Transverse colon (tissue), 4 donors: ENCODE results near the gene RGP1. TPM values are rescaled to one million over a fixed set of nuclear protein-coding genes. Genes with fewer than 3 reads are reported as not detected.

Experiments
- DNase-seq: peaks from one replicate; pipeline ENCODE4 v3.0.0-alpha.2; 2019
- H3K27ac ChIP-seq, 4 donors: fragments of 200-600 bp; sonication (generic); 2 replicates each; pipeline ENCODE4 v1.5.1; 2016 to 2018; ENCODE audit warnings: inconsistent platforms in 4 of 4
- H3K27me3 ChIP-seq: fragments of 200-600 bp; sonication (generic); 2 replicates; pipeline ENCODE4 v1.5.1; 2017; ENCODE audit warnings: inconsistent platforms
- H3K36me3 ChIP-seq, 4 donors: fragments of 200-600 bp; sonication (generic); 2 replicates each; pipeline ENCODE4 v1.5.1; 2017 to 2019; ENCODE audit warnings: inconsistent platforms in 4 of 4
- H3K4me1 ChIP-seq, 4 donors: fragments of 200-600 bp; sonication (generic); 2 replicates each; pipeline ENCODE4 v1.5.1; 2017 to 2020; ENCODE audit warnings: inconsistent platforms in 4 of 4
- H3K4me3 ChIP-seq, 4 donors: fragments of 200-600 bp; sonication (generic); 1 replicate in 1 of 4; 2 replicates in 3 of 4; pipeline versions ENCODE4 v1.5.1 to v1.6.1; 2017 to 2019; ENCODE audit warnings: inconsistent platforms in 4 of 4
- H3K9me3 ChIP-seq, 2 donors: fragments of 200-600 bp; sonication (generic); 2 replicates each; pipeline ENCODE4 v1.5.1; 2017 to 2019; ENCODE audit warnings: inconsistent platforms in 2 of 2
- EP300 ChIP-seq: sonication (generic); formaldehyde crosslinking; IDR thresholded peaks from one replicate; pipeline ENCODE4 v1.6.1; 2017; ENCODE audit warnings: antibody characterized with exemption, low read depth
- POLR2A ChIP-seq: fragments of 450-650 bp; IDR thresholded peaks from one replicate; pipeline ENCODE4 v1.6.1; 2016; ENCODE audit warnings: antibody characterized with exemption, mild to moderate bottlenecking, moderate library complexity
- POLR2AphosphoS5 ChIP-seq, 3 donors: sonication (generic); formaldehyde crosslinking; IDR thresholded peaks; one replicate each; pipeline ENCODE4 v1.6.1; 2016; ENCODE audit warnings: antibody characterized with exemption in 3 of 3
- WGBS, 2 donors: methylation state at CpG; one replicate each; pipeline ENCODE4 v1.1.5; 2018; ENCODE audit warnings: low coverage in 1 of 2; 5-methylcytosine and 5-hydroxymethylcytosine counted together
- in situ Hi-C, 4 donors: fragments of 200-750 bp; cut with MboI; loops; one replicate each; pipeline versions ENCODE4 v1.15.0 to v1.15.1; 2017; ENCODE audit warnings: low sequenced_read_pairs in 3 of 4, low pct_ligation_motif_present in 1 of 4, low pct_unique_long_range_greater_than_20kb in 1 of 4
- intact Hi-C: fragments of 100-400 bp; cut with DNase I; formaldehyde crosslinking; loops from one replicate; pipeline ENCODE4 v1.15.1; 2023; ENCODE audit warnings: low total_unique reads
- total RNA-seq, 4 donors: library from RNA; depleted of rRNA; stranded (reverse); fragments of >200 nt; gene quantifications; one replicate each; pipeline ENCODE4 v1.1.0, GENCODE V29; 2016
- TF ChIP-seq, protein P1 (sequence below), 5 experiments: fragments of 200-600 bp in 3 of 5; fragments of 450-650 bp in 2 of 5; sonication (generic) in 3 of 5; IDR thresholded peaks; 1 replicate in 2 of 5; 2 replicates in 3 of 5; pipeline ENCODE4 v1.5.1; 2016 to 2017; ENCODE audit warnings: antibody characterized with exemption in 5 of 5, inconsistent platforms in 3 of 5, mild to moderate bottlenecking in 2 of 5, moderate library complexity in 1 of 5

Gene RGP1, protein sequence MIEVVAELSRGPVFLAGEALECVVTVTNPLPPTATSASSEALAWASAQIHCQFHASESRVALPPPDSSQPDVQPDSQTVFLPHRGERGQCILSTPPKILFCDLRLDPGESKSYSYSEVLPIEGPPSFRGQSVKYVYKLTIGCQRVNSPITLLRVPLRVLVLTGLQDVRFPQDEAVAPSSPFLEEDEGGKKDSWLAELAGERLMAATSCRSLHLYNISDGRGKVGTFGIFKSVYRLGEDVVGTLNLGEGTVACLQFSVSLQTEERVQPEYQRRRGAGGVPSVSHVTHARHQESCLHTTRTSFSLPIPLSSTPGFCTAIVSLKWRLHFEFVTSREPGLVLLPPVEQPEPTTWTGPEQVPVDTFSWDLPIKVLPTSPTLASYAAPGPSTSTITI
- 10 to 100 TPM; 30.3 to 47.5 (median 43.7) TPM for total RNA-seq

- H3K27ac ChIP-seq = peak within 1 kb of the TSS; percentile 92 to 97 (median 94)
- H3K4me1 ChIP-seq = peaks cover 6 to 47% (median 38%) of the 10 kb centered on the region in 4 donors
- TF ChIP-seq EP300 (peak; percentile 20), POLR2A (peak; percentile 85), POLR2AphosphoS5 (IDR thresholded peaks at IDR 0.05) (peak; percentile 70 to 84 (median 73))
- TF ChIP-seq, protein P1, sequence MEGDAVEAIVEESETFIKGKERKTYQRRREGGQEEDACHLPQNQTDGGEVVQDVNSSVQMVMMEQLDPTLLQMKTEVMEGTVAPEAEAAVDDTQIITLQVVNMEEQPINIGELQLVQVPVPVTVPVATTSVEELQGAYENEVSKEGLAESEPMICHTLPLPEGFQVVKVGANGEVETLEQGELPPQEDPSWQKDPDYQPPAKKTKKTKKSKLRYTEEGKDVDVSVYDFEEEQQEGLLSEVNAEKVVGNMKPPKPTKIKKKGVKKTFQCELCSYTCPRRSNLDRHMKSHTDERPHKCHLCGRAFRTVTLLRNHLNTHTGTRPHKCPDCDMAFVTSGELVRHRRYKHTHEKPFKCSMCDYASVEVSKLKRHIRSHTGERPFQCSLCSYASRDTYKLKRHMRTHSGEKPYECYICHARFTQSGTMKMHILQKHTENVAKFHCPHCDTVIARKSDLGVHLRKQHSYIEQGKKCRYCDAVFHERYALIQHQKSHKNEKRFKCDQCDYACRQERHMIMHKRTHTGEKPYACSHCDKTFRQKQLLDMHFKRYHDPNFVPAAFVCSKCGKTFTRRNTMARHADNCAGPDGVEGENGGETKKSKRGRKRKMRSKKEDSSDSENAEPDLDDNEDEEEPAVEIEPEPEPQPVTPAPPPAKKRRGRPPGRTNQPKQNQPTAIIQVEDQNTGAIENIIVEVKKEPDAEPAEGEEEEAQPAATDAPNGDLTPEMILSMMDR (IDR thresholded peaks at IDR 0.05) = no peak
- peak; percentile 91 for DNase-seq
- in situ Hi-C loops = loop anchor here in 1 of 4 donors (10.0 kb wide), 1 partner anchor 94 kb away; the partner anchor contains the start of genes CCDC107, RMRP and SIT1
- no peaks in the 10 kb centered on the region for H3K27me3 ChIP-seq
- H3K4me3 ChIP-seq = peak within 1 kb of the TSS; percentile 20 to 93 (median 72)
- peaks cover 0 to 31% (median 10%) of the 10 kb centered on the region in 4 donors for H3K36me3 ChIP-seq
- no peaks in the 10 kb centered on the region for H3K9me3 ChIP-seq
- intact Hi-C loops = no loop called here
- WGBS, 2 donors = 1% methylated on average over 35 of the region's 69 CpGs; no CpG with 5 or more reads in 1 of the 2 donors
Measured at GRCh38 chr9:35748858-35749514, at the start of gene RGP1, which contains the start of gene GBA2. RGP1 (plus strand) TSS chr9:35749287; CDS start chr9:35749756, 469 bp downstream. GBA2 (minus strand) TSS chr9:35749228; CDS start chr9:35748704, 524 bp downstream.

DNA sequence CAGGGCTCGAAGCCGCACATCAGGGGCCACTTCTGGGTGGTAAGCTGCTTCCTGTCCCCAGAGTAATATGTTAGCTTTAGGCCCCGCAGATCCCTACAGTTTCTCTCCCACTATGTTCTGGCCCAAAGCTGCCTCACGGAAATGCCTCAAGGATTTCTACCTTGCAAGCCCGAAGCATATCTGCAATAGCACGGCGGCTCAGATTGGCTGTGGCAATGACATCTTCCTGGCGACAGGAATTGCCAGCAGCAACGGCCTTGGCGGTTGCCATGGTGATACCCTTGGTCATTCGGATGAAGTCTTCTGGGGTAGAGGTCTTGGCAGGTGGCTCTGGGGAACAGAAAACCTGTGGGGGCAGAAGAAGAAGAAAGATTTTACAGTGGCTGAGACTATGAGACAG is 49.1 kb upstream of the RGP1 start:
- TF ChIP-seq EP300 = no peak
- TF ChIP-seq, protein P1 (IDR thresholded peaks at IDR 0.05) = no peak
- TF ChIP-seq POLR2A = no peak
- no peak for TF ChIP-seq POLR2AphosphoS5 (IDR thresholded peaks at IDR 0.05)
- Histone ChIP-seq H3K4me3 (no peak overlapping the region), H3K27ac (peak overlapping the region in 1 of 4 donors; percentile 11), H3K27me3 (no peaks in the 10 kb centered on the region), H3K36me3 (peaks cover 0 to 79% (median 34%) of the 10 kb centered on the region in 4 donors), H3K9me3 (no peaks in the 10 kb centered on the region), H3K4me1 (peaks cover 0 to 19% (median 13%) of the 10 kb centered on the region in 4 donors)
- no peak for DNase-seq
- in situ Hi-C loops (no loop called here), intact Hi-C loops (no loop called here)
- 88% methylated on average over 11 of the region's 11 CpGs; no CpG with 5 or more reads in 1 of the 2 donors for WGBS, 2 donors

GRCh38 chr9:35700942-35701341 is 48.1 kb upstream of the RGP1 start:
- in situ Hi-C loops = no loop called here
- H3K4me1 ChIP-seq = peaks cover 0 to 13% (median 9%) of the 10 kb centered on the region in 4 donors
- peaks cover 0 to 88% (median 39%) of the 10 kb centered on the region in 4 donors for H3K36me3 ChIP-seq
- no peak overlapping the region for H3K27ac ChIP-seq
- TF ChIP-seq, protein P1 (IDR thresholded peaks at IDR 0.05) = no peak
- TF ChIP-seq POLR2AphosphoS5 (IDR thresholded peaks at IDR 0.05) = no peak
- no peak for TF ChIP-seq POLR2A
- no peak for TF ChIP-seq EP300
- no peaks in the 10 kb centered on the region for H3K27me3 ChIP-seq
- no peaks in the 10 kb centered on the region for H3K9me3 ChIP-seq
- DNase-seq = no peak
- H3K4me3 ChIP-seq = no peak overlapping the region
- intact Hi-C loops = no loop called here

DNA sequence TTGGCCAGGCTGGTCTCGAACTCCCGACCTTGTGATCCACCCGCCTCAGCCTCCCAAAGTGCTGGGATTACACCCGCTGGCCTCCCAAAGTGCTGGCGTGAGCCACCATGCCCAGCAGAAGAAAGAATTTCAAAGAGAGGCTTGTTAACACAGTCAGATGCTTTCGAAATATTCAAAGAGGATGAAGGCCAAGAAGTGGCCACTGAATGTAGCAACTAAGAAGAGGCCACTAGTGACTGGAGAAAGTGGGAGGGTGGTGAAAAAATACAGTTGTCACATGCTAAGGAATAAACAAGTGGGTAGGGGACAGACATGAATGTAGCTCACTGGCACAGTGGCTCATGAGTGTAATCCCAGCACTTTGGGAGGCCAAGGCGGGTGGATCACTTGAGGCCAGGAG is 46.4 kb upstream of the RGP1 start:
- Histone ChIP-seq H3K36me3 (peaks cover 0 to 99% (median 49%) of the 10 kb centered on the region in 4 donors), H3K4me1 (no peaks in the 10 kb centered on the region), H3K27me3 (no peaks in the 10 kb centered on the region), H3K4me3 (no peak overlapping the region), H3K27ac (no peak overlapping the region), H3K9me3 (no peaks in the 10 kb centered on the region)
- TF ChIP-seq POLR2AphosphoS5 (IDR thresholded peaks at IDR 0.05) = no peak
- no peak for TF ChIP-seq EP300
- TF ChIP-seq POLR2A = no peak
- TF ChIP-seq, protein P1 (IDR thresholded peaks at IDR 0.05) = no peak
- WGBS, 2 donors = 94 to 100% methylated on average over 1 to 7 of the region's 7 CpGs
- DNase-seq = no peak
- in situ Hi-C loops = no loop called here
- intact Hi-C loops = no loop called here
